HL-60 (cell line): Measurements from ENCODE around the gene C1orf232.

Source experiments
- DNase-seq, 2 experiments: peaks; one replicate each; pipeline ENCODE4 v3.0.0-alpha.2; 2010 to 2020; ENCODE audit warnings: low read depth in 1 of 2, low spot score in 1 of 2
- H3K27ac ChIP-seq: fragments of 250-450 bp; sonication (Bioruptor Pico); replicated peaks from 2 replicates; pipeline ENCODE4 v1.5.1; 2020; ENCODE audit warnings: mild to moderate bottlenecking, moderate library complexity
- H3K27me3 ChIP-seq: fragments of 250-450 bp; sonication (Bioruptor Pico); 2 replicates; pipeline ENCODE4 v1.5.1; 2021; ENCODE audit warnings: mild to moderate bottlenecking, moderate library complexity; ENCODE audit not compliant: insufficient read depth, poor library complexity, severe bottlenecking
- H3K4me3 ChIP-seq: replicated peaks from 2 replicates; pipeline ENCODE4 v1.5.1; 2011; ENCODE audit warnings: mild to moderate bottlenecking, control low read depth, low read length; ENCODE audit not compliant: insufficient read depth
- CTCF ChIP-seq: IDR thresholded peaks from one replicate; pipeline ENCODE4 v1.5.1; 2011; ENCODE audit warnings: low read length, control low read depth, inconsistent platforms; ENCODE audit not compliant: insufficient read depth
- GABPA ChIP-seq: IDR thresholded peaks from 2 replicates; pipeline ENCODE4 v1.6.1; 2012; ENCODE audit warnings: low read depth
- POLR2AphosphoS5 ChIP-seq: IDR thresholded peaks from 2 replicates; pipeline ENCODE4 v1.6.1; 2012; ENCODE audit warnings: low read depth
- REST ChIP-seq: IDR thresholded peaks from 2 replicates; pipeline ENCODE4 v1.6.1; 2012; ENCODE audit warnings: low read depth; ENCODE audit not compliant: insufficient replicate concordance
- SPI1 ChIP-seq: IDR thresholded peaks from 2 replicates; pipeline ENCODE4 v1.6.1; 2012; ENCODE audit warnings: low read depth, mild to moderate bottlenecking, borderline replicate concordance

The C1orf232 gene

GRCh38 chr1:26197813-26198212 lies 29.1 kb upstream of the C1orf232 start:
- Histone ChIP-seq H3K4me3 (no peak overlapping the region), H3K27me3 (no peaks in the 10 kb centered on the region), H3K27ac (no peak overlapping the region)
- TF ChIP-seq GABPA (no peak), POLR2AphosphoS5 (no peak), REST (no peak), CTCF (no peak), SPI1 (no peak)
- no peak for DNase-seq

- no peak for DNase-seq
- Histone ChIP-seq H3K27ac (no peak overlapping the region), H3K4me3 (no peak overlapping the region), H3K27me3 (no peaks in the 10 kb centered on the region)
- no peak for TF ChIP-seq REST
- no peak for TF ChIP-seq CTCF
Observed at GRCh38 chr1:26197301-26197700, 28.5 kb upstream of the C1orf232 start.

- no peak overlapping the region for H3K4me3 ChIP-seq
- DNase-seq: no peak
Observed at GRCh38 chr1:26195805-26196204, 27.0 kb upstream of the C1orf232 start.

More at GRCh38 chr1:26195805-26196204, 27.0 kb upstream of the C1orf232 start:
- no peak for TF ChIP-seq CTCF
- TF ChIP-seq POLR2AphosphoS5: no peak
- TF ChIP-seq SPI1: no peak
- TF ChIP-seq GABPA: no peak
- TF ChIP-seq REST: no peak
- H3K27me3 ChIP-seq: no peaks in the 10 kb centered on the region
- H3K27ac ChIP-seq: no peak overlapping the region
